Upper lobe of right lung (tissue), 1 donor: ENCODE measurements around the gene TMEM235. TPM values are rescaled to one million over a fixed set of nuclear protein-coding genes. Genes with fewer than 3 reads are reported as not detected.

Source experiments
- ATAC-seq: fragments of 200-7000 bp; cut with Tn5 transposase; one replicate; pipeline ENCODE4 v1.9.1; 2020; ENCODE audit warnings: mild to moderate bottlenecking, moderate library complexity
- DNase-seq: peaks from one replicate; pipeline ENCODE4 v3.0.0-alpha.2; 2020
- H3K27ac ChIP-seq: fragments of 200-600 bp; one replicate; pipeline ENCODE4 v1.8.0; 2022
- H3K27me3 ChIP-seq: fragments of 200-600 bp; one replicate; pipeline ENCODE4 v1.8.0; 2022; ENCODE audit warnings: mild to moderate bottlenecking
- H3K36me3 ChIP-seq: fragments of 200-600 bp; one replicate; pipeline ENCODE4 v1.8.0; 2022
- H3K4me1 ChIP-seq: fragments of 200-600 bp; one replicate; pipeline ENCODE4 v1.8.0; 2022
- H3K4me3 ChIP-seq: fragments of 200-600 bp; one replicate; pipeline ENCODE4 v1.8.0; 2022; ENCODE audit warnings: mild to moderate bottlenecking
- H3K9me3 ChIP-seq: fragments of 200-600 bp; one replicate; pipeline ENCODE4 v1.8.0; 2022
- CTCF ChIP-seq: fragments of 200-600 bp; IDR thresholded peaks from one replicate; pipeline ENCODE4 v1.8.0; 2022; ENCODE audit warnings: antibody characterized with exemption
- intact Hi-C: fragments of 100-400 bp; cut with DNase I; formaldehyde crosslinking; loops from one replicate; pipeline ENCODE4 v1.11.0; 2022
- total RNA-seq: library from RNA; stranded (reverse); fragmentation: NEBNext Ultra II Directional; extraction: Animal tissue kit (Norgen Biotek cat#: 25700); gene quantifications from one replicate; pipeline ENCODE4 v1.2.1, GENCODE V29; 2021
- donor health status: DM: no; HTN: yes; CAD: no; lungs with severe emphysema.

TMEM235 gene
- total RNA-seq, 1 donor from 2014 or later = not detected

GRCh38 chr17:78237401-78238012, 6.1 kb downstream of the TMEM235 start:
- Histone ChIP-seq H3K27me3 (peaks cover 7% of the 10 kb centered on the region), H3K27ac (no peak overlapping the region), H3K9me3 (no peaks in the 10 kb centered on the region), H3K4me3 (no peak overlapping the region), H3K36me3 (no peaks in the 10 kb centered on the region), H3K4me1 (no peaks in the 10 kb centered on the region)
- ATAC-seq = no peak
- no peak for TF ChIP-seq CTCF
- peak; percentile 66 for DNase-seq
- intact Hi-C loops = no loop called here

DNA sequence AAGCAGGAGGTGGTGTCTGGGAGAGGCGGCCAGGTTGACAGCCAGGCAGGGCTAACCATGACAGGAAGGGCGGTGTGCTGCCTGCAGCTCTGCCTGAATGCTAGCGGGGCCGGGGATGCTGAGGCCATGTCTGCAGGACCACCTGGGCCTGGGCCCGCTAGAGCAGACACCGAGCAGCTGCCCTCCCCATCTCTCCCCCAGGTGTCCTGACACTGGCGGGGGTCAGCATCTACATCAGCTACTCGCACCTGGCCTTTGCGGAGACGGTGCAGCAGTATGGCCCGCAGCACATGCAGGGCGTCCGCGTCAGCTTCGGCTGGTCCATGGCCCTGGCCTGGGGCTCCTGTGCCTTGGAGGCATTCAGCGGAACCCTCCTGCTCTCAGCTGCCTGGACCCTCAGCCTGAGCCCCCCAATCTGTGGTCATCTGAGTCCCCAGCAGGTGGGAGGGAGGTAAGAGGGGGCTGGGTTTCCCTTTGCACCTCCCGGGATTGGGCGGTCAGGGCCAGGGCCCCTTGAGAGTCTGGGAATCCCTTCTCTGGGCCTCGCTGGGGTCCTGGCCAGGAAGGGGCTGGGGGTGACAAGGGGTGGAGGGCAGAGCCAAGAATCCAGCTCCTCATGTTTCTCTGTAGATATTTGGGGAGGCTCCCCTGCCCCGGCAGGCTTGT, 7.5 kb downstream of the TMEM235 start:
- no peak for ATAC-seq
- Histone ChIP-seq H3K27me3 (no peaks in the 10 kb centered on the region), H3K36me3 (no peaks in the 10 kb centered on the region), H3K27ac (no peak overlapping the region), H3K4me3 (no peak overlapping the region), H3K9me3 (no peaks in the 10 kb centered on the region), H3K4me1 (no peaks in the 10 kb centered on the region)
- no peak for DNase-seq
- no peak for TF ChIP-seq CTCF
- intact Hi-C loops = no loop called here

GRCh38 chr17:78239489-78239931, 8.1 kb downstream of the TMEM235 start:
- intact Hi-C loops = no loop called here
- H3K9me3 ChIP-seq = no peaks in the 10 kb centered on the region
- no peak for DNase-seq
- H3K4me1 ChIP-seq = no peaks in the 10 kb centered on the region
- no peak overlapping the region for H3K4me3 ChIP-seq
- H3K27me3 ChIP-seq = no peaks in the 10 kb centered on the region
- no peak overlapping the region for H3K27ac ChIP-seq
- H3K36me3 ChIP-seq = no peaks in the 10 kb centered on the region
- no peak for ATAC-seq
- TF ChIP-seq CTCF = no peak

- intact Hi-C loops = no loop called here
- no peak for TF ChIP-seq CTCF
- Histone ChIP-seq H3K36me3 (no peaks in the 10 kb centered on the region), H3K27ac (no peak overlapping the region), H3K27me3 (no peaks in the 10 kb centered on the region), H3K4me3 (no peak overlapping the region), H3K4me1 (no peaks in the 10 kb centered on the region), H3K9me3 (no peaks in the 10 kb centered on the region)
- DNase-seq = no peak
- ATAC-seq = no peak
These were observed 8.7 kb downstream of the TMEM235 start for GRCh38 chr17:78240012-78240655.

GRCh38 chr17:78240839-78241238, 9.4 kb downstream of the TMEM235 start:
- Histone ChIP-seq H3K4me3 (no peak overlapping the region), H3K36me3 (no peaks in the 10 kb centered on the region), H3K27me3 (no peaks in the 10 kb centered on the region), H3K9me3 (no peaks in the 10 kb centered on the region), H3K27ac (no peak overlapping the region), H3K4me1 (no peaks in the 10 kb centered on the region)
- intact Hi-C loops = no loop called here
- ATAC-seq (no peak), DNase-seq (no peak)
- no peak for TF ChIP-seq CTCF
